HG03378 (cell line): ENCODE results near the gene MED12L.

Source experiments
- ATAC-seq: cut with Tn5 transposase; IDR thresholded peaks from one replicate; pipeline ENCODE4 v1.9.1; 2021; ENCODE audit warnings: mild to moderate bottlenecking, moderate library complexity; ENCODE audit not compliant: unreplicated experiment

Gene MED12L

DNA sequence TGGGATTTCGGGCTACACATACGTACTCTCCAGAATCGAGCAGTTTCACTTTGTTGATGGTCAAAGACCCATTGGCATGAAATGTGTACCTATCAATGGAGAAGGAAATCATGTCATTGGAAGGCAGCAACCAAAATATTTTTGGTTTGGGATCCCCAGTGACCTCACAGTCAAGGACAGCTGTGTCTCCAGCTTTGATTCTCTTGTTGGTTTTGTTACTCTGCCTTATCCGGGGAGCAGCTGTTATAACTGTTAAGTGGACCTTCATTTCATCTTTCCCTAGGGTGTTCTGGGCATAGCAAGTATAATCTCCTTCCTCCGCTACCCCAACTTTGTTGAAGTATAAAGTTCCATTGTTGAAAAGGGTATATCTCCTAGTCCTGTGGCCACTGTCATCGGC is 352.4 kb downstream of the MED12L start:
- ATAC-seq: no peak

DNA sequence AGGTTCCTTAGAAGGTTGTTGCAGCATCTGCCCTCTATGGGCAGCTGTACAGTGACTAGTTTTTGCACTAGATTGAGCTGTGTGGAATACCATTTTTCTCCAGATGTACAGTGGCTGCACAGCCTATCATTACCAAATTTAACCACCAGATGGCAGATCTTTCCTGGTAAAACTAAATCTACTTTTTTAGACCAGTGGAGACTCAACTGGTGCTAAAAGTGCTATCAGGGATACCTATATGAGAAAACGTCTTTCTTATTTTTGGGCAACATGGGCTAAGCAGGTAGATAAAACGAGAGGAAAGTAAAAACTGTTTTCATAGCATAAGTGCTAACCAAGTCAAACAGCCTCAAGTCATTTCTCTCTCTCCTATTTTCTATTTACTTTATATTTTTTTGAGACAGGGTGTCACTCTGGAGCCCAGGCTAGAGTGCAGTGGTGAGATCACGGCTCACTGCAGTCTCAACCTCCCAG is 354.2 kb downstream of the MED12L start:
- ATAC-seq: peak; percentile 83

DNA sequence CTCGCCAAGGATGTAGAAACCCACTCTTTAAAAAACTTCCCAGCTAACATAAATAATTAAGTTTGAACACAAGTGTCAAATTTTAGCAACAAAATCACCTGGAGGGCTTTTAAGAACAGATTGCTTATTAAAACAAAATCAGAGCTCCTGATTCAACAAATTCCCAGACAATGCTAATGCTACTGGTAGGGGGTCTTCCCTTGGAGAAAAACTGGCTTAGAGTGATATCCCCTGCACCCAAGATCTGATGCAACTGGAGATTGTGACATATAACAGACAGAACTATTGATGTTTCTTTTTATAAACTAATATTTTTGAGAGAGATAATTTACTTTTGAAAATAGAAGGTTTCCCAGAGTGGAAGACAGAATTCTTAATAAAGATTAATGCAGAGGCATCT is 355.5 kb downstream of the MED12L start:
- no peak for ATAC-seq

DNA sequence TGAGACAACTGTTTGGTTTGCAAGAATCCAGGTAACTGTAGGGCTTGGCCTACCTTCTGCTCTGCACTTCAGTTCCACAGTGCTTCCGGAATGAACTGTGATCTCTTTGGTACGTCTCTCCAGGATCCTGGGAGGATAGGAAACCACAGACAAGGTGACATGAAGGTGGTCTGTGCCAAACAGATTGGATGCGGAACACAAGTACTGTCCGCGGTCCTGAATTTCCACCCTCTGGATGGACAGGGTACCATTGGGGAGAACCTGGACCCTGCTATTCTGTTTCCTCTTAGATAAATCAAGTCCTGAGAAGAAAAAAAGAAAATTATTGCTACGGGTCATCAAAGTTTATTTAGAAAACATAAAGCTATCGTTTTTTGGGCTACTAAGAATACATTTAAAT is 358.1 kb downstream of the MED12L start:
- no peak for ATAC-seq

DNA sequence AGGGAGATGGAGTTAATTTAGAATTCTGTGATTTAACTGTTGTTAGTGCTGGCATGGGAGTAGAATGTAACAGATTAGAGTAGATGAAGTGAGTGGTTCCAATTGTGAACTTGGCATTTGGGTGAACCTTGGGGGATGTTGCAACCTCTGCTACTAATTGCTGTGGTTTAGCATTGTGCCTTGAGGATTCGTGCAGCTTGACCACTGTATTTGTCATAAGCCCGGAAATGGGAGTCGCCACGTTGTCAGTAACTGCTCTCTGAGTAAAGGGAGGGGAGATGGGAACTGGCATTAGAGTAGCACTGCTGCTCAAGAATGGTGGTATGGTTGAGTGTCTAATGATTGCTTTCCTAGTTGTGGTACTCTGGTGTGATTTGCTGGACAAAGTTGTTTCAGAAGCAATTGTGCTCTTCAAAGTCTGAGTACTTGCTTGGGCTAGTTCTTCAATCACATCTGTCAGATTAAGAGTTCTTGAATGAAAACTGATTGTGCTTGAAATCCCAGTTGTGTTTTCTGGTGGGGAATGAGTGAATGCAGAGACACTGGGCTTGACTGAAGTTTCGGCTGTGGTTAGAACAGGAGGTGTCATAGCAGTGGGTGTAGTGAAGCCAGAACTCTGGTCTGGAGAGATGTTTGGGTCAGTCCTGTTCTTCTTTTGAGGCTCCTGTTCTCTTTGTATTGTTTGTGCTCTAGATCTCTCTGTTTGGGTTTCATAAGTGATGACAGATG is 360.0 kb downstream of the MED12L start:
- ATAC-seq: no peak

DNA sequence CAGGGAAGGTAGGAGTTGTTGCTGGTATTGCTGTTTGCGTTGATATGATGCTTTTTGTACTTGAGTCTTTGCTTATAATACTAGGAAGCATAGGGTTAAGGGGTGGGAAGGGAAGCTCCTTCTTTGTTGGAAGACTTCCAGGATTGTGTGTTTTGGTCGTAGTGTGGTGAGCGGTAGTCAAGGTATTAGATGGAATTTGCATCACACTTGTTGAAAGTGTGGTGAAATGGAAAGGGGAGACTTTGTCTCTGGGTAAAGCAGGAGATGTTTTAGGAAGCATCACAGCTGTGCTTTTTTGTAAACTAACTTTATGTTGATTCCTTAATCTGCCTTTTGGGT is 360.5 kb downstream of the MED12L start:
- ATAC-seq: no peak

DNA sequence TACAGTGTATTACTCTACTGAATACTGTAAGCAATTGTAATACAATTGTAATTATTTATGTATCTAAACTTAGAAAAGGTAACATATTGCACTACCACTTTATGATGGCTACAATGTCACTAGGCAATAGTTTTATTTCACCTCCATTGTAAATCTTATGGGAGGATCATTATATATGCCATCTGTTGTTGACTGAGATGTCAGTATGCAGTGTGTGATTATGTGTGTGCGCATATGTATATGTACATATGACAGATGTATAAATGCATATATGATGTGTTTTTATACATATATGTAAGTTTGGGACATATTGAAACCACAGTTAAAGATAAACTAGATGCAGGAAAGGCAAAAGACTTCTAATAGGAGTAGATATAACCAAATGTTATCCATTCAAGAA is 366.9 kb downstream of the MED12L start:
- no peak for ATAC-seq

DNA sequence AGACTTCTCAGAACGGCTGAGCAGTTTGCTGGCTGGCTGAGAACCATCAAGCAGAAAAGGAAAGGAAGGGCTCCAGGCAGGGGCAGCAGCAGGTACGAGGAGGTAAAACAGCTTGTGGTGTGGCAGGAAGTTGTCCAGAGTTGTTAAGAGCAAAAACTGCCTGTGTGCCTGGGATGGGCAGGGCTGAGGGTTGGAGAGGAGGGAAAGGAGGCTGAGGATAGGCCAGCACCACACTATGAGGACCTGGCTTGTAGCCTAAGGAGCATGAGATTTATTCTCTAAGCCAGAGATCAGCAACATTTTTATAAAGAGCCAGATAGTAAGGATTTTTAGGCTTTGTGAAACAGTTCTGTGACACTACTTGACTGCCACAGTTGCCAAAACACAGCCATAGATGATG is 367.4 kb downstream of the MED12L start:
- ATAC-seq: no peak

DNA sequence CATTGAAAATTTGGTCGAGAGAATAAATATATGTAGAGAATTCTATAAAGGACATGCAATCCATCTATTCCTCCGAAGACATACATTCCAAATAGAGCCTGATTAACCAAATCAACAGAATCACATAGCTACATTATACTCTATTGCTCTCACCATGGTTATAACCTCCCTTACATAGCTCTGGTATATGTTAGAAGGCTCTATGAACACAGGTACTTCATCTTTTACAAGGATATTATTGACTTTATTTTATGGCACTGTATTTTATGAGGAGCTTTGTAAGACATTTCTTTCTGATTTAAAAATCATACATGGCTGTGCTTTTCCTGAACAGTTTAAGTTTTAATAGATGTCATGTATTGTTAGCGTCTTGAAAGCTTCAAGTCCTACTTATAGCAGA is 370.6 kb downstream of the MED12L start:
- ATAC-seq: no peak

DNA sequence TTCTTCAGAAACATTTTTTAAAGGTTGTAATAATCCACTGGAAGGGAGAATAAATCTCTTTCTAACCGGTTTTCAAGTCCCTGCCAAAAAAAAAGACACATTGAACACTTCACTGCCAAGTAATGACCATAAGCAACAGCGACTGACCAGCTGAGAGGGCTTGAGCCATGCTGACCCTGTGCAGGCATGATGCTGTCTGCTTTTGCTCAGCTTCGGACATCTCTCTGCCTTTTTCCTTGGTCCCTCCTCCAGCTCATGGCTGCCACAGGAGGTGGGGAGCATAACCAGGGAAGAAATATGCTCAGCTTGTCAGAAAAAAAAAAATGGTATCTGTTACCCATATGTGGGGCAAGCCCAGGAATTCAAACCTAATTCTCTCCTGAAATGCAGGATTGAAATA is 373.9 kb downstream of the MED12L start:
- no peak for ATAC-seq

DNA sequence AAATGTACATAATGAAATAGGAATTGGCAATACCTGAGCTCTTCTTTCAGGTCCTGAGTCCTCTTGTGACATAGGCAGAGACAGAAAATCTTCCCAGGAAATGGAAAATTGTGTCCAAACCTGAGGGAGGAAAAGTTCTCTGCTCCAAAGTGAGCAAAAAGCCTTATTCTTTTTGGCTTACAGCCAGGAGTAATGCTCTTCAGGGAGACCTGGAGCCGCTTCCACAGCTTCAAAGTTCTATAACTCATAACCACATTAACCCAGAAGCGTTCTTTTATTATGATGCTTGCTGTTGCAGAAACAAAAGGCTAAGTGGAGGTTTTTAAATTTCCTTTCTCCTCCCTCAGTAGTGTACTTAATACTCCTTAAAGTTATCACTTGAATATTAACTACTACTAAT is 374.8 kb downstream of the MED12L start:
- no peak for ATAC-seq

DNA sequence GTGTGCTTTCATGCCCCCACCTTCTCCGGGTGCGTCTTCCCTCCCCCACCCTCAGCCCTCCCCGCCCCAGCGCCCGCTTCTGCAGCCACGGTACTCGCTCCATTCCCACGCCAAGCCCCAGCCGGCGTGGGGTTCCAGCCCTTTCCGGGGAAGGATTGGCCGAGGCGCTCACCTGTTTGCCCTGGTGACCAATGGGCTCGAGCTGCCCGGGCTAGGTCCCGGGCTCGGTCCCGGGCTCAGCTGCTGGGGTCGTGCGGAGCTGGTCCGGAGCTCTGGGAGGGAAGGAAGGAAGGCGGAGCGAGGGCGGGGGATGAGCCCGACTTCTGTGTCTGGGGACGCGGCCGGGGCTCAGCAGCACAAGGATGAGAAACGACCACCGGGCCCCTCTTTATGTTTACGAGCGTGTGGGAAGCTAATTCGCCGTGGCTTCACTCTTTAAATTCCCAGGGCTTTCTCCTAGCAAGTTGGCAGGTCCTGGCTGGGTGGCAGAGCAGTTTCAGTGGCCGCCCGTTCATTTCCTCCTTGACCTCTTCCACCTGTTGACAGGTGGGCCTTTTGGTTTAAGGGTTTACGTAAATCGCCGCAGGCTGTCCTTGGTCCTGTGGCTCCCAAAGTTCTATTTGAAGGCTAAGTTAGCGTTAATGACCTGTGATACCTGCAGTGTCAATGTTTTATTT is 375.4 kb downstream of the MED12L start, which contains the start of gene IGSF10:
Gene IGSF10, minus strand, starts transcription at position 288 of the 677 bp plus-strand sequence. CDS start 2,352 bp downstream, outside the sequence.
- ATAC-seq: no peak

DNA sequence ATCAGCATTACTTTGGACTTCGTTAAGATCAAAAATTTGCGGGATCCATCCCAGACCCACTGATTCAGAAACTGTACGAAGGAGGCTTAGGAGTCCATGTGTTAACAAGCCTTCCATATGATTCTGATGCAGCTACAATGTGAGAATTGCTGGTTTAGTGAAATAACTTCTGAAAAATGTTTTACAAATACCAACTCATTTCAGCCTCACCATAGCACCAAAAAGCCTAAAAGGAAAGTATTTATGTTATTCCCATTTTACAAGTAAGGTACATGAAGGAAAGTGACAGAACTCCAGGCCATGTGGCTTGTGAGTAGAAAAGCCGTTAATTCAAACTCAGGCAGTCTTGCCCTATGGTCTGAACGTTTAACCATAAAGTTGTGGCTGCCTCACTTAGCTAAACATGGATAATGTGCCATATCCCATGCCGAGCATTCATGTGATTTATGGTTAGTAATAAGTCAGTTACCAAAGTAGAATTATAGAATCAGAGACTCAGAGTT is 376.9 kb downstream of the MED12L start:
- no peak for ATAC-seq

DNA sequence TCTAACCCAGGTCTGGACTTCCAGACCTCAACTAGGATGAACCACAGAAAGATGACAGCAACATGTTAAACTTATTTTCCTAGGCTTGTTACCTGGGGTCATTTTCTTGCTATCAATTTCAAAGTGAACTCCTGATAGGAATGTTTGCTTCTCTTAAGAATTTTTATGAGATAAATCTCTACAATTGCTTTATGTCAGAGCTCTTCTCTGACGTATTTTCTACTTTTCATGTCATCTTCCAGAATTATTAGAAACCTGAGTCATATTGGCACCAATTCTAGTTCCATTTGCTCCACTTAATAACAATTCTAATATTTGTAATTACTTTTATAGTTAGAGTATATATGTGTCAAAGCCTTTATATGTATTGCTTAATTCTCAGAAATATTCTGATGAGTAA is 377.5 kb downstream of the MED12L start:
- ATAC-seq: no peak

DNA sequence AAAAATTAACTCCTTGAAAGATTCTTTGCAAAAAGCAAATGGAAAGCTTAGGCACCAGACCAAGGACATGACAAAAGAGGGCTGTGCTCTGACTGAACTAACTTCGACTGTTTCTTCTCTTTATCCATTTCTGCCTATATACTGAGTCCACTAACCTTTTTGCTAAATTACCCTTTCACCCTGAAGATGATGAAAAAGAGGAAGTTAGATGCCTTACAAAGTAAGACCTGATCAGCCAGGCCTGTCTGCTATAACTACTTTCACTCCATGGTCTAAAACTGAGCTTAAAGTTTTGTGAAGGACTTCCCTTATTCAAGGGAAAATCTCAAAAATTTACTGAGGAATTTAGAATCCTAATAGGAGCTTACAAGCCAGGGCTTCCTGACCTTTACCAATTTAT is 381.6 kb downstream of the MED12L start:
- no peak for ATAC-seq

DNA sequence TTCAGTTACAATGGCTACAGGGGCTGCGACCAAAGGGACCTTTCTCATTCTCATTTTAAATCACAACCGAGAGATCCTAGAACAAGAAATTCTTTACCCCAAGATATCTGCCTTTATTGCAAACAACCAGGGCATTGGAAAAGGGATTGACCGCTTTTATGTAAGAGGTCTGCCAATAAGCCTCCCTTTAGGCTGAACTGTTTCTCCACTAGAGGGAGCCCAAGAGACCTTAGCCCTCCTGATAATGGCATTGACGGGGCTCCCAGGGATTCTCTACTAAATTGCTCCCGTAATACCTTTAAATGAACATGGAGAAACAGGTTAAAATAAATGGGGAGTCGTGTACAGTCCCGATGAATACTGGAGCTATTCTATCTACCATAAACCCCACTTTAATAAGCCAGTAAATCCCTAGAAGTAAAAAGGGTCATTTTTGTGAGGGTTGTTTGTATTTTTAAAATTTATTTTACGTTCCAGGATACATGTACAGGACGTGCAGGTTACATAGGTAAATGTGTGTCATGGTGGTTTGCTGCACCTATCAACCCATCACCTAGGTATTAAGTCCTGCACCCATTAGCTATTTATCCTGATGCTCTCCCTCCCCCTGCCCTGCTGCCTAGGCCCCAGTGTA is 382.9 kb downstream of the MED12L start:
- ATAC-seq: no peak

DNA sequence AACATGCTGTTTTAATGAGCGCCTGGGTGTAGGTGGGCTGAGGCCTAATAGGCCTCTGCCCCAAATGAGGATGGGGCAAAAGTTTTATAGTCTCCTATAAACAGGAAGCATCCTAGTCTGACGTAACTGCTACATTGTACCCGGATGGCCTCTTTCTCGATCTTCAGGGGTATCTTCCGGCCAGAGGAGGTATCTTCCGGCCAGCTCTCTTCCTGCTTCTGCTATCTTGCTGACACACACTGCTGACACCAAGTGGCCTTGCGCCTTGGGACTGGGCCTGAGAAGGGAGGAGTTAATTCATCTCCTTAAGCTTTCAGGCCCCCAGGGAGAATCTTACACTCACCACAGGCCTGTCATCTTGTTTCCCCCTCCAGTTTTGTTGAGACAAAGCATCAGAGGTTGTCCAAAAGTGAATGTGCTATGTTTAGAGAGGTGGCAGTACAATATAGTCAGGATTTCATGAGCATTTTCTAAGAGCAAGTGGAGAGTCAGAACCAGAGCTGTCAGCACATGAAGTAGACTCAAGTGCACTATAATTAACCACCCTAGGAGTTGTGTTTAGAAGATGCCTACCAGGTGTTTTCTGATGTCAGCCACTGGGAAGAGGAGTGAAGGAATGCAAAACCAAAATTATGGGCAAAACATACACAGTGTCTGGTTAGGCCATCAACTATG is 391.0 kb downstream of the MED12L start:
- no peak for ATAC-seq

DNA sequence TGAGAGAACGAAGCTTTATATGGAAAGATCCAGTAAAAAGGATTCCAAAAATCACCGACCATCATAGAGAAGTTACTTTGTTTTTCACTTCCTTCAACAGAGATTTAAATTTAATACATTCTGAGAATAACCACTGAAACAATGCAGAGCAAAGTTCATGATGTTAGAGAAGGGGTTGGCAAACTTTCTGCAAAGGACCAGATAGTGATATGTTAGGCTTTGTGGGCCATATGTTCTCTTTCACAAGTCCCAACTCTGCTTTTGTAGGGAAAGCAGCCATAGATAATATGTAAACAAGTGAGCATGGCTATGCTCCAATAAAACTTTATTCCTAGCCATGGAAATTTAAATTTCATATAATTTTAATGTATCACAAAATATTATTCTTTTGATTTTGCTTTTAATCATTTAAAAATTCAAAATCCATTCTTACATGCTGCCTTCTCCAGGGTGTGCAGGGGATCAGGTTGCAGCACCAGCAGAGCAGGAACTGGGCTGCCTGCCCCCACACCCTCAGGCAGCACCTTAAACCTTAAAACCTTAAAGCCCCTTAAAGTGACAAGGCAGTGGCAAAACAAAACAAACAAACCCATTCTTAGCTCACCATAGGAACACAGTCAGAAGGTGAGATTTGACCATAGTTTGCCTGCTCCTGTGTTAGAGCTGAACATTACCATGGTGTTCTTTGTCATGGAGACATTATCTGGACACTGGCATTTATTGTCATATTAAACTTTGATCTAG is 392.3 kb downstream of the MED12L start:
- ATAC-seq: no peak

DNA sequence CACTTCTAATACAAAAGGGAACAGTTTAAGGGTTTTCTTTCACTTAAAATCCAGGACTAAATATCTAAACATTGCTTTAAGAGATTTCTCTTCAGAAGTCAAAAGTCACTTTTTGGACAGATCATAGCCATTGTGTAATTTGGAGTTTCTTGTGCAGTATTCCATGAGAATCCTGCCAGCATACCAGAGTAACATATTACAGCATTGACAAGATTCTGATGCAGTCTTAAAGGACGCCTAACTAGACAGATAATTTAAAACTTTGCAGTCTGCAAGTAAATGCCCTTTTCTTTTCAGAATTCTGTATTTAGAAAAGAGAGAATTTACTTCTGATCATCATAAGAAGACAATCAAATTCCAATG is 392.9 kb downstream of the MED12L start:
- no peak for ATAC-seq

DNA sequence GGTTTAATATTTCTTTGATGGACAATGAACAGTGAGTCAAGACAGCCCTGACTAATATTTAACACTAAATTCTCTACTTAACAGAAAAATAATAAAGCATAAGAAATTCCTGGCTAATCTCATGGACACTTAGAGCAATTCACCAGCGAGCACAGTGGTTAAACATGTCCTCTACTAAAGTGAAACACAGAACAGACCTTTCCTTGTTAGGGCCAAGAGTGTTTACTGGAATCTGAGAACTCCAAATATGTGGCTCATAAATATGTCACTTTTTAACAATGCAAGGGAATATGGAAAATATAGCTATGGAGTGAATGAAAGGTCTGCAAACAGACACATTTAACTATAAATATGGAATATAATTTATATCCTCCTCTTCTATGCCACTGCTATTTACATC is 394.0 kb downstream of the MED12L start:
- no peak for ATAC-seq

DNA sequence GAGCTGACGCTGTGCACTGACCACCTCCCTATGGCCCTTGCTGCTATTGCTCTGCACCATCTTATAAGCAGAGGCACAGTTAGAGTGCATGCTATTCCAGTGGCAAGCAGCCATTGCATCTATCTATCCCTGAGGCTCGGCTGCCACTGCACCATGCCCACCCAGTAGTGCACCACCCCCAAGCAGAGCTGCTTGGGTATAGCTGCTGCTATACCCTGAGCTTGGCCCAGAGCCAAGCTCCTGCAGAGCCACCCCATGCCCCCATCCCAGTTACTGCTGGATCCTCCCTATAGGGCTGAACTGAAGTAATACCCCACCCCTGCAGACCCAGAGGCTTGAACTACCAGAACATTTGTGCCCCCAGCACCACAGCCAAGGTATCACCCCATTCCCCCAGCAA is 395.0 kb downstream of the MED12L start:
- no peak for ATAC-seq
